Midbrain (tissue), 1 donor: ENCODE measurements around the gene VWA1.
"Not testable (repeated sequence)": the region's sequence is repeated elsewhere in the genome, so short reads cannot be mapped to it uniquely, and the experiment has no call there.

Experiments
- DNase-seq: peaks from one replicate; lab custom pipeline; 2025; lab: John Stamatoyannopoulos, UW

VWA1 gene

GRCh38 chr1:1424707-1425106 lies 10.8 kb upstream of the VWA1 start:
- no peak for DNase-seq

GRCh38 chr1:1425426-1425752 lies 10.1 kb upstream of the VWA1 start:
- no peak for DNase-seq

GRCh38 chr1:1425753-1426495 lies 9.6 kb upstream of the VWA1 start:
- peak; percentile 81 for DNase-seq

GRCh38 chr1:1426496-1427105 lies 8.9 kb upstream of the VWA1 start:
- peak; percentile 78 for DNase-seq

GRCh38 chr1:1427106-1427819 lies 8.2 kb upstream of the VWA1 start:
- DNase-seq: peak; percentile 48

- no peak for DNase-seq
Observed at GRCh38 chr1:1427820-1428148, 7.7 kb upstream of the VWA1 start.

GRCh38 chr1:1428174-1428573 lies 7.3 kb upstream of the VWA1 start:
- no peak for DNase-seq

- DNase-seq: not testable (repeated sequence)
Observed at GRCh38 chr1:1428967-1429366, 6.5 kb upstream of the VWA1 start.

- no peak for DNase-seq
Observed at GRCh38 chr1:1429671-1430073, 5.8 kb upstream of the VWA1 start.

- DNase-seq: peak; percentile 77
Observed at GRCh38 chr1:1430114-1430982, 5.1 kb upstream of the VWA1 start.

GRCh38 chr1:1430992-1431844 lies 4.3 kb upstream of the VWA1 start:
- DNase-seq: no peak

- peak; percentile 15 for DNase-seq
Observed at GRCh38 chr1:1431845-1432273, 3.6 kb upstream of the VWA1 start.

GRCh38 chr1:1432274-1432950 lies 3.1 kb upstream of the VWA1 start:
- DNase-seq: no peak

GRCh38 chr1:1432951-1433803 lies 2.3 kb upstream of the VWA1 start:
- DNase-seq: peak; percentile 76

- no peak for DNase-seq
Observed at GRCh38 chr1:1433804-1434130, 1.7 kb upstream of the VWA1 start.

GRCh38 chr1:1434131-1434823 lies 1.2 kb upstream of the VWA1 start:
- DNase-seq: peak; percentile 81

- no peak for DNase-seq
Observed at GRCh38 chr1:1434824-1435105, 725 bp upstream of the VWA1 start.

- DNase-seq: no peak
Observed at GRCh38 chr1:1435911-1436629, 580 bp downstream of the VWA1 start.

- DNase-seq: no peak
Observed at GRCh38 chr1:1436630-1437032, 1.1 kb downstream of the VWA1 start.
